ENCODE data around the gene RPS6KA2.

Gene RPS6KA2

GRCh38 chr6:166448432-166448831 lies 178.6 kb downstream of the RPS6KA2 start:
- no peak for DNase-seq (ENCODE audit: low spot score)

- DNase-seq (ENCODE audit: low spot score), result no peak
Measured at GRCh38 chr6:166446567-166447065, 180.4 kb downstream of the RPS6KA2 start.

GRCh38 chr6:166446146-166446545 lies 180.9 kb downstream of the RPS6KA2 start:
- no peak for DNase-seq (ENCODE audit: low spot score)

GRCh38 chr6:166444446-166444845 lies 182.6 kb downstream of the RPS6KA2 start:
- no peak for DNase-seq (ENCODE audit: low spot score)

GRCh38 chr6:166443166-166443565 lies 183.9 kb downstream of the RPS6KA2 start:
- no peak for DNase-seq (ENCODE audit: low spot score)

- no peak for DNase-seq (ENCODE audit: low spot score)
Measured at GRCh38 chr6:166442131-166442685, 184.8 kb downstream of the RPS6KA2 start.

- no peak for DNase-seq (ENCODE audit: low spot score)
Measured at GRCh38 chr6:166441325-166442078, 185.5 kb downstream of the RPS6KA2 start.

- no peak for DNase-seq (ENCODE audit: low spot score)
Measured at GRCh38 chr6:166440729-166441128, 186.3 kb downstream of the RPS6KA2 start.

GRCh38 chr6:166440106-166440505 lies 186.9 kb downstream of the RPS6KA2 start:
- no peak for DNase-seq (ENCODE audit: low spot score)

- no peak for DNase-seq (ENCODE audit: low spot score)
Measured at GRCh38 chr6:166439366-166440091, 187.5 kb downstream of the RPS6KA2 start.

- no peak for DNase-seq (ENCODE audit: low spot score)
Measured at GRCh38 chr6:166438211-166438861, 188.7 kb downstream of the RPS6KA2 start.

- no peak for DNase-seq (ENCODE audit: low spot score)
Measured at GRCh38 chr6:166437661-166438060, 189.4 kb downstream of the RPS6KA2 start.

GRCh38 chr6:166436195-166437139 lies 190.6 kb downstream of the RPS6KA2 start:
- DNase-seq (ENCODE audit: low spot score), result no peak

- no peak for DNase-seq (ENCODE audit: low spot score)
Measured at GRCh38 chr6:166435574-166435973, 191.5 kb downstream of the RPS6KA2 start.

- no peak for DNase-seq (ENCODE audit: low spot score)
Measured at GRCh38 chr6:166434336-166434735, 192.7 kb downstream of the RPS6KA2 start.

GRCh38 chr6:166433096-166433495 lies 194.0 kb downstream of the RPS6KA2 start:
- no peak for DNase-seq (ENCODE audit: low spot score)

- DNase-seq (ENCODE audit: low spot score), result no peak
Measured at GRCh38 chr6:166430269-166430668, 196.8 kb downstream of the RPS6KA2 start.

GRCh38 chr6:166424431-166424830 lies 202.6 kb downstream of the RPS6KA2 start:
- DNase-seq (ENCODE audit: low spot score), result no peak

GRCh38 chr6:166423781-166424180 lies 203.3 kb downstream of the RPS6KA2 start:
- no peak for DNase-seq (ENCODE audit: low spot score)

GRCh38 chr6:166423051-166423745 lies 203.9 kb downstream of the RPS6KA2 start:
- no peak for DNase-seq (ENCODE audit: low spot score)
